Osteocyte (in vitro differentiated cells): Measurements from ENCODE around the gene DIP2C. TPM values are rescaled to one million over a fixed set of nuclear protein-coding genes. Genes with fewer than 3 reads are reported as not detected.
A peak's percentile ranks its signal among the peaks of the same experiment; 100 is the strongest.

Experiments used
- DNase-seq: peaks from one replicate; pipeline ENCODE4 v3.0.0; 2021; ENCODE audit warnings: mixed read lengths; ENCODE audit not compliant: unreplicated experiment; ENCODE audit errors: extremely low spot score
- H3K27ac Mint-ChIP-seq: one replicate; pipeline ENCODE4 v1.8.0; 2021; ENCODE audit warnings: mild to moderate bottlenecking, mixed read lengths; ENCODE audit not compliant: unreplicated experiment
- H3K27me3 Mint-ChIP-seq: one replicate; pipeline ENCODE4 v1.8.0; 2021; ENCODE audit warnings: mixed read lengths; ENCODE audit not compliant: unreplicated experiment
- H3K36me3 Mint-ChIP-seq: one replicate; pipeline ENCODE4 v1.8.0; 2021; ENCODE audit warnings: mixed read lengths; ENCODE audit not compliant: unreplicated experiment
- H3K4me1 Mint-ChIP-seq: one replicate; pipeline ENCODE4 v1.8.0; 2021; ENCODE audit warnings: mixed read lengths; ENCODE audit not compliant: unreplicated experiment
- H3K4me3 Mint-ChIP-seq: one replicate; pipeline ENCODE4 v1.8.0; 2021; ENCODE audit warnings: mild to moderate bottlenecking, moderate library complexity, mixed read lengths; ENCODE audit not compliant: unreplicated experiment
- H3K9me3 Mint-ChIP-seq: one replicate; pipeline ENCODE4 v1.8.0; 2021; ENCODE audit warnings: mixed read lengths; ENCODE audit not compliant: unreplicated experiment
- total RNA-seq: library from RNA; stranded (reverse); gene quantifications from 2 replicates; pipeline ENCODE4 v1.2.1, GENCODE V29; 2021
- TF ChIP-seq, protein P1 (sequence below): fragments of 200-600 bp; sonication (generic); IDR thresholded peaks from 2 replicates; pipeline ENCODE4 v1.5.0; 2021; ENCODE audit warnings: antibody characterized with exemption, mild to moderate bottlenecking, moderate library complexity

The DIP2C gene
- total RNA-seq, 1 donor from 2014 or later, result 36.8 TPM

DNA sequence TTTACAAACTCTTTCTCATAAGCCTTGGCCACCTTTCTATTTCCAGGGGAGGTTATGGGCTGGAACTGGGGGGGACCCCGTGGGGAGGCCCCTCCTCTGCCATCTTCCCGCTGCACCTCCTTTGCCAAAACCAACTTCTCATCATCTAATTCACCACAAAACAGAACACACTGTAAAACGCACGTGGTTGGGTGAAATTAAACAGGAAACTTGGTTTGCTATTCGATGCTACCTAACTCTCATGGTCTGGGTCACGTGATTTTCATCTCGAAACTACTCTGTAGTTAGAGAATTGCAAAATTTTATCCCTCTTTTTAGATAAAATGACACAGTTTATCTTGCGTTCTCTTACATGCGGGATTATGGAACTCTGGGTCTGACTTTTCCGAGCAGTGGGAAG lies 312.2 kb downstream of the DIP2C start:
- Mint-ChIP-seq H3K9me3 (no peaks in the 10 kb centered on the region), H3K4me1 (peaks cover 29% of the 10 kb centered on the region), H3K4me3 (no peak overlapping the region), H3K27me3 (no peaks in the 10 kb centered on the region), H3K27ac (no peak overlapping the region), H3K36me3 (peaks cover 52% of the 10 kb centered on the region)
- TF ChIP-seq, protein P1, sequence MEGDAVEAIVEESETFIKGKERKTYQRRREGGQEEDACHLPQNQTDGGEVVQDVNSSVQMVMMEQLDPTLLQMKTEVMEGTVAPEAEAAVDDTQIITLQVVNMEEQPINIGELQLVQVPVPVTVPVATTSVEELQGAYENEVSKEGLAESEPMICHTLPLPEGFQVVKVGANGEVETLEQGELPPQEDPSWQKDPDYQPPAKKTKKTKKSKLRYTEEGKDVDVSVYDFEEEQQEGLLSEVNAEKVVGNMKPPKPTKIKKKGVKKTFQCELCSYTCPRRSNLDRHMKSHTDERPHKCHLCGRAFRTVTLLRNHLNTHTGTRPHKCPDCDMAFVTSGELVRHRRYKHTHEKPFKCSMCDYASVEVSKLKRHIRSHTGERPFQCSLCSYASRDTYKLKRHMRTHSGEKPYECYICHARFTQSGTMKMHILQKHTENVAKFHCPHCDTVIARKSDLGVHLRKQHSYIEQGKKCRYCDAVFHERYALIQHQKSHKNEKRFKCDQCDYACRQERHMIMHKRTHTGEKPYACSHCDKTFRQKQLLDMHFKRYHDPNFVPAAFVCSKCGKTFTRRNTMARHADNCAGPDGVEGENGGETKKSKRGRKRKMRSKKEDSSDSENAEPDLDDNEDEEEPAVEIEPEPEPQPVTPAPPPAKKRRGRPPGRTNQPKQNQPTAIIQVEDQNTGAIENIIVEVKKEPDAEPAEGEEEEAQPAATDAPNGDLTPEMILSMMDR, result no peak
- no peak for DNase-seq

DNA sequence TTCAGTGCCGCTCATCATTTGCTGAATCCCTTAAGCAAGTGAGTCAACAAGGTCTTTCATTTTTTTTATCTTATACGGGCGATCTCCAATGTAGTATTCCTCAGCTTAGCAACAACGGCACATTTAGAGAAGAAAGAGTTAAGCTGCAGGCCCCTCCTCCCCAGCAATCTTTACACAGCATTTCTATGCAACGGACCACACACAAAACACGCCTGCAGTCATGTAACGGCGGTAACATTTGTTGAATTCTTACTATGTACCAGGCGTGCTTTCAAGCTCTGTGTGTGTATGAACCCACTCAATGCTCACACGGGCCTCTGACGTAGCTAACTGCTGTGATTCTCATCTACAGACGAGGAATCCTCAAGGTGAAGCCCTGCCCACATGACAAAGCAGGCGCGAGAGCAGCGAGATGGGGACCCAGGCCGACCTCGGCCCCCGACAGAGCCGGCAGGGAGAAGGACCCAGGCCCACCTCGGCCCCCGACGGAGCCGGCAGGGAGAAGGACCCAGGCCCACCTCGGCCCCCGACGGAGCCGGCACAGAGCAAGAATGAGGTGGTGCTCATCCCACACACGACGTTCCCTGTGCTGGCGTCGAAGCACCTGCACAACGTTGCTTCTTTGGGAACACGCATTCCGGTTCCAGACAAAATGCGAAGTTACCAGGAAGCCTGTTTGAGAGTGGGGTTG lies 313.5 kb downstream of the DIP2C start:
- Mint-ChIP-seq H3K9me3 (no peaks in the 10 kb centered on the region), H3K4me3 (no peak overlapping the region), H3K36me3 (peaks cover 41% of the 10 kb centered on the region), H3K4me1 (peaks cover 36% of the 10 kb centered on the region), H3K27me3 (no peaks in the 10 kb centered on the region), H3K27ac (no peak overlapping the region)
- TF ChIP-seq, protein P1, result no peak
- no peak for DNase-seq

DNA sequence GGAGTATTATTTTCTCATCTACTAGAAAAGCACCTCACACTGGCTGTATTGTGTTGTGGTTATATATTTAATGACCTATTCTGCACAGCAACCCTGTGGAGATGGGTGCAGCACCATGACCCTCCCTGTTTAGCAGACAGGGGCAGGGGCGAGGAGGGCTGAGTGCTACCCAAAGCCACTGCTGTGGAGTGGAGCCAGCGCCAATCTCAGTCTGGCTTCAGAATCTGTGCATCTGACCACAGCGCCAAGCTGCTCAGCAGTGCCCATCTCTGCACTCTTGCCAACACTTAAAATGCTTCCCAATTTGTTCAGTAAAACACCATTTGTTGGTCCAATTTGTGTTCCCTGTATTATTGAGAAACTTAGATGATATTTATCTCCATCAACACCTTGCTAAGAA lies 315.1 kb downstream of the DIP2C start:
- no peak overlapping the region for H3K4me3 Mint-ChIP-seq
- peak overlapping the region; percentile 88 for H3K27ac Mint-ChIP-seq
- H3K27me3 Mint-ChIP-seq, result no peaks in the 10 kb centered on the region
- H3K36me3 Mint-ChIP-seq, result peaks cover 27% of the 10 kb centered on the region
- TF ChIP-seq, protein P1, result no peak
- DNase-seq, result no peak
- H3K4me1 Mint-ChIP-seq, result peaks cover 52% of the 10 kb centered on the region
- H3K9me3 Mint-ChIP-seq, result no peaks in the 10 kb centered on the region

DNA sequence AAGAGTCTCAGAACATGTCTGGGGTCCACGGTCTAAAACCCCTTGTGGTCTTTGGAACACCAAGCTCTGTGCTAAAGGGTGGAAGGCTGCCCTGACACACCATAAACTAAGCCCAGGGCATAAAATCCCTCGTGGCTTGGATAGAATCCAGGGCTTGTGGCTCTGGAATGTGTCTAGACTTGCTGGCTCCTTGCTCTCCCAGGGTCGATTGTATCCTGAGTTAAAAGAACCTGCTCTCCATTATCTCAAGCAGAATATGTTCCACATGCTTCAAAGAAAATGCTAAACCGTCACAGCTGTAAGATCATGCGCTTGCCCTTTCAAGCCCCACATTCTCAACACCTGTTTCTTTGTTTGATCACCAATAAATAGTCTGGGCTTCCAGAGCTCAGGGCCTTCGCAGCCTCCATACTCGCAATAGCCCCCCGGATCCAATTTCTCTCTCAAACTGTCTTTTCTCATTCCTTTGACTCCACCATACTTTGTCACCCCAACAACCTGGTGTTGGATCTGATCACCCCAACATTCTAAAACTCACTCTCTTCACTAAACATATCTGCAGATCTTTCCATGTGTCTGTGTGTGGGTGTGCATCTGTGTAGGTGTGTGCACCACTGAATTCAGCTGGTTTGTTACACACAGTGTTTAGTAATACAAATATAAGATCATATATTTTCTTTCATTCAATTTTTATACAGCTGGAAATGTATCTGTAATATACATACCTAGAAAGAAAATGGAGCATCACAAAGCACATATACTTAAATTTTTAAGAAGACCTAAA lies 315.8 kb downstream of the DIP2C start:
- peak; percentile 87 for DNase-seq
- Mint-ChIP-seq H3K4me3 (no peak overlapping the region), H3K9me3 (no peaks in the 10 kb centered on the region), H3K27me3 (no peaks in the 10 kb centered on the region), H3K4me1 (peaks cover 59% of the 10 kb centered on the region), H3K27ac (peak overlapping the region; percentile 88), H3K36me3 (peaks cover 27% of the 10 kb centered on the region)
- TF ChIP-seq, protein P1, result no peak

DNA sequence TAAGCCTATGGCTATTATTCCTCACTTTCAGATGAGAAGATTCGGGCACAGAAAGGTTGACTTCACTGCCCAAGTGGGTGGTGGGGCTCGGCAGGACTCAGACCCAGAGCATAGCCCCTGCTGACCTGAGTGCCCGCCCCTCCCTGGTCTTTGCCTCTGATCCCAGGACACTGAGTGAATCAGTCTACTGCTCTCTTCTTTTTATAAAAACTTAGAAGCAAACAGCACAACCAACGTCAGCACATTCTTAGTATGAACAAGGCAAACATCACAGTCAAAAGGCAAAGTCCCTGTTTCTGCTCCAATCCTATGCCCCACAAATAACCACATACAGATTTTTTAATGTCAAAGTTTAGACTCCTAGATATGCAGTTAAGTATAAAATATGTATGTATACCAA lies 316.5 kb downstream of the DIP2C start:
- H3K27me3 Mint-ChIP-seq, result no peaks in the 10 kb centered on the region
- H3K36me3 Mint-ChIP-seq, result peaks cover 27% of the 10 kb centered on the region
- peaks cover 65% of the 10 kb centered on the region for H3K4me1 Mint-ChIP-seq
- no peak overlapping the region for H3K4me3 Mint-ChIP-seq
- H3K27ac Mint-ChIP-seq, result peak overlapping the region; percentile 88
- TF ChIP-seq, protein P1, result no peak
- H3K9me3 Mint-ChIP-seq, result no peaks in the 10 kb centered on the region
- DNase-seq, result no peak
